SK-N-SH treated with all-trans-retinoic acid at 6 μM for 48 hours (cell line): Measurements from ENCODE around the gene RECQL5.

Experiments
- ATAC-seq: fragments of 200-7000 bp; cut with Tn5 transposase; 3 replicates; pipeline ENCODE4 v1.9.1; 2020; ENCODE audit warnings: mild to moderate bottlenecking, moderate library complexity
- ARNTL ChIP-seq: fragments of 450-650 bp; formaldehyde crosslinking; IDR thresholded peaks from 2 replicates; pipeline ENCODE4 v1.5.0; 2020; ENCODE audit warnings: low read depth, mild to moderate bottlenecking, moderate library complexity, borderline replicate concordance
- BACH2 ChIP-seq: fragments of 250-450 bp; sonication (Bioruptor Pico); IDR thresholded peaks from 2 replicates; pipeline ENCODE4 v1.9.0; 2021; ENCODE audit warnings: mild to moderate bottlenecking, borderline replicate concordance
- CREB5 ChIP-seq: fragments of 250-450 bp; sonication (Bioruptor Pico); IDR thresholded peaks from 2 replicates; pipeline ENCODE4 v1.5.1; 2020; ENCODE audit warnings: low read depth, mild to moderate bottlenecking, moderate library complexity
- CSDC2 ChIP-seq: fragments of 250-450 bp; sonication (Bioruptor Pico); IDR thresholded peaks from 2 replicates; pipeline ENCODE4 v1.5.0; 2020; ENCODE audit warnings: mild to moderate bottlenecking, moderate library complexity
- CSRNP3 ChIP-seq: fragments of 250-450 bp; sonication (Bioruptor Pico); IDR thresholded peaks from 2 replicates; pipeline ENCODE4 v1.5.1; 2021; ENCODE audit warnings: mild to moderate bottlenecking, moderate library complexity
- GLIS3 ChIP-seq: fragments of 250-450 bp; sonication (Bioruptor Pico); IDR thresholded peaks from 2 replicates; pipeline ENCODE4 v1.5.0; 2020; ENCODE audit warnings: mild to moderate bottlenecking, moderate library complexity
- ISL1 ChIP-seq: fragments of 250-450 bp; sonication (Bioruptor Pico); IDR thresholded peaks from 2 replicates; pipeline ENCODE4 v2.1.2; 2022; ENCODE audit warnings: mild to moderate bottlenecking, moderate library complexity
- OSR1 ChIP-seq: fragments of 250-450 bp; sonication (Bioruptor Pico); IDR thresholded peaks from 2 replicates; pipeline ENCODE4 v1.8.0; 2022; ENCODE audit warnings: moderate library complexity, mild to moderate bottlenecking, inconsistent platforms
- POU6F1 ChIP-seq: fragments of 250-450 bp; sonication (Bioruptor Pico); IDR thresholded peaks from 2 replicates; pipeline ENCODE4 v1.8.0; 2021; ENCODE audit warnings: low read depth, mild to moderate bottlenecking, moderate library complexity, borderline replicate concordance
- PPARA ChIP-seq: fragments of 250-450 bp; sonication (Bioruptor Pico); IDR thresholded peaks from 2 replicates; pipeline ENCODE4 v1.5.0; 2020; ENCODE audit warnings: mild to moderate bottlenecking, borderline replicate concordance
- RARB ChIP-seq: fragments of 250-450 bp; sonication (Bioruptor Pico); IDR thresholded peaks from 2 replicates; pipeline ENCODE4 v1.8.0; 2021; ENCODE audit warnings: mild to moderate bottlenecking, moderate library complexity
- SNAI2 ChIP-seq: fragments of 250-450 bp; sonication (Bioruptor Pico); IDR thresholded peaks from 2 replicates; pipeline ENCODE4 v1.5.0; 2020; ENCODE audit warnings: mild to moderate bottlenecking, moderate library complexity
- TCF4 ChIP-seq: fragments of 250-450 bp; sonication (Bioruptor Pico); IDR thresholded peaks from 2 replicates; pipeline ENCODE4 v1.8.0; 2021; ENCODE audit warnings: mild to moderate bottlenecking, moderate library complexity, borderline replicate concordance
- TOX ChIP-seq: fragments of 250-450 bp; sonication (Bioruptor Pico); IDR thresholded peaks from 2 replicates; pipeline ENCODE4 v1.8.0; 2021; ENCODE audit warnings: mild to moderate bottlenecking, moderate library complexity, borderline replicate concordance
- ZC3H10 ChIP-seq: fragments of 250-450 bp; sonication (Bioruptor Pico); IDR thresholded peaks from 2 replicates; pipeline ENCODE4 v1.5.1; 2021; ENCODE audit warnings: mild to moderate bottlenecking, moderate library complexity
- ZFP3 ChIP-seq: fragments of 250-450 bp; sonication (Bioruptor Pico); IDR thresholded peaks from 2 replicates; pipeline ENCODE4 v1.5.0; 2020; ENCODE audit warnings: mild to moderate bottlenecking, moderate library complexity
- ZFP30 ChIP-seq: fragments of 450-650 bp; formaldehyde crosslinking; IDR thresholded peaks from 2 replicates; pipeline ENCODE4 v1.5.0; 2022; ENCODE audit warnings: mild to moderate bottlenecking, moderate library complexity
- ZNF565 ChIP-seq: fragments of 450-650 bp; formaldehyde crosslinking; conservative IDR thresholded peaks from 2 replicates; pipeline ENCODE4 v1.5.0; 2020; ENCODE audit warnings: low read depth, mild to moderate bottlenecking, moderate library complexity
- ZNF70 ChIP-seq: fragments of 450-650 bp; formaldehyde crosslinking; IDR thresholded peaks from 2 replicates; pipeline ENCODE4 v1.5.0; 2020; ENCODE audit warnings: mild to moderate bottlenecking, moderate library complexity
- ZNF8 ChIP-seq: fragments of 450-650 bp; formaldehyde crosslinking; IDR thresholded peaks from 2 replicates; pipeline ENCODE4 v1.5.0; 2020; ENCODE audit warnings: mild to moderate bottlenecking, moderate library complexity
- TF ChIP-seq, protein P1 (sequence below): fragments of 250-450 bp; sonication (Bioruptor Pico); IDR thresholded peaks from 2 replicates; pipeline ENCODE4 v1.5.0; 2020; ENCODE audit warnings: mild to moderate bottlenecking, moderate library complexity
- TF ChIP-seq, protein P2 (sequence below): fragments of 250-450 bp; sonication (Bioruptor Pico); IDR thresholded peaks from 2 replicates; pipeline ENCODE4 v1.8.0; 2020; ENCODE audit warnings: mild to moderate bottlenecking, moderate library complexity, borderline replicate concordance

Gene RECQL5

GRCh38 chr17:75695141-75695829, 28.3 kb upstream of the RECQL5 start:
- ATAC-seq: no peak

DNA sequence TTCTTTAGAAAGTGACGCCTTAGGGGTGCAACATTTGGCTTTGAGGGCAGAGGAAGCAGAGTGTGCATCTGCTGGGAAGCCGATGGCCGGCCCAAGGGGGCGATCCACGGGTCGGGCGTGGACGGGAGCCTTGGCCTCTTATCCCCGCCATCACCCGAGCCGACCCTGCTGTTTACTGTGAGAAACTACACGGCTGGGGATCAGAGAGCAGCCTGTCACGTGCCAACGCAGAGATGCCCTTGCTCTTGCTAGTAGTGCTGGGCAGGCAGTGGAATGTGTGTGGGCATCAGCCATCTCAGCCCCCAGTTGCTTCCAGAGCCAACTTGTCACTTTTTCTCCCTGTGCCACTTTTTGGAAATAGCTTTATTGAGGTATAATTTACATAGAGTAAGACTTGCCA, 27.6 kb upstream of the RECQL5 start:
- no peak; the same call in 2 of the 3 replicates for ATAC-seq
- TF ChIP-seq ARNTL (CRISPR knock-in tag) (no peak), GLIS3 (0 out of 2 replicates have a peak, but pooled peaks have one; percentile 41), ISL1 (CRISPR knock-in tag) (peak; percentile 27; the same call in 1 of the 2 replicates)

More at GRCh38 chr17:75695141-75695829, 28.3 kb upstream of the RECQL5 start:
- TF ChIP-seq POU6F1: no peak
- TF ChIP-seq RARB (CRISPR knock-in tag): no peak
- no peak for TF ChIP-seq SNAI2
- TF ChIP-seq ISL1 (CRISPR knock-in tag): no peak
- no peak for TF ChIP-seq ZFP3
- TF ChIP-seq CSDC2 (CRISPR knock-in tag): no peak
- TF ChIP-seq BACH2 (CRISPR knock-in tag): no peak
- no peak for TF ChIP-seq GLIS3
- TF ChIP-seq, protein P1, sequence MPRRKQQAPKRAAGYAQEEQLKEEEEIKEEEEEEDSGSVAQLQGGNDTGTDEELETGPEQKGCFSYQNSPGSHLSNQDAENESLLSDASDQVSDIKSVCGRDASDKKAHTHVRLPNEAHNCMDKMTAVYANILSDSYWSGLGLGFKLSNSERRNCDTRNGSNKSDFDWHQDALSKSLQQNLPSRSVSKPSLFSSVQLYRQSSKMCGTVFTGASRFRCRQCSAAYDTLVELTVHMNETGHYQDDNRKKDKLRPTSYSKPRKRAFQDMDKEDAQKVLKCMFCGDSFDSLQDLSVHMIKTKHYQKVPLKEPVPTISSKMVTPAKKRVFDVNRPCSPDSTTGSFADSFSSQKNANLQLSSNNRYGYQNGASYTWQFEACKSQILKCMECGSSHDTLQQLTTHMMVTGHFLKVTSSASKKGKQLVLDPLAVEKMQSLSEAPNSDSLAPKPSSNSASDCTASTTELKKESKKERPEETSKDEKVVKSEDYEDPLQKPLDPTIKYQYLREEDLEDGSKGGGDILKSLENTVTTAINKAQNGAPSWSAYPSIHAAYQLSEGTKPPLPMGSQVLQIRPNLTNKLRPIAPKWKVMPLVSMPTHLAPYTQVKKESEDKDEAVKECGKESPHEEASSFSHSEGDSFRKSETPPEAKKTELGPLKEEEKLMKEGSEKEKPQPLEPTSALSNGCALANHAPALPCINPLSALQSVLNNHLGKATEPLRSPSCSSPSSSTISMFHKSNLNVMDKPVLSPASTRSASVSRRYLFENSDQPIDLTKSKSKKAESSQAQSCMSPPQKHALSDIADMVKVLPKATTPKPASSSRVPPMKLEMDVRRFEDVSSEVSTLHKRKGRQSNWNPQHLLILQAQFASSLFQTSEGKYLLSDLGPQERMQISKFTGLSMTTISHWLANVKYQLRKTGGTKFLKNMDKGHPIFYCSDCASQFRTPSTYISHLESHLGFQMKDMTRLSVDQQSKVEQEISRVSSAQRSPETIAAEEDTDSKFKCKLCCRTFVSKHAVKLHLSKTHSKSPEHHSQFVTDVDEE (CRISPR knock-in tag): no peak
- TF ChIP-seq ZNF565 (CRISPR knock-in tag): no peak
- TF ChIP-seq ARNTL (CRISPR knock-in tag): no peak
- no peak for TF ChIP-seq TOX (CRISPR knock-in tag)
- TF ChIP-seq PPARA (CRISPR knock-in tag): no peak
- TF ChIP-seq ZC3H10: no peak
- TF ChIP-seq CSRNP3: no peak
- TF ChIP-seq ZNF8 (CRISPR knock-in tag): no peak

DNA sequence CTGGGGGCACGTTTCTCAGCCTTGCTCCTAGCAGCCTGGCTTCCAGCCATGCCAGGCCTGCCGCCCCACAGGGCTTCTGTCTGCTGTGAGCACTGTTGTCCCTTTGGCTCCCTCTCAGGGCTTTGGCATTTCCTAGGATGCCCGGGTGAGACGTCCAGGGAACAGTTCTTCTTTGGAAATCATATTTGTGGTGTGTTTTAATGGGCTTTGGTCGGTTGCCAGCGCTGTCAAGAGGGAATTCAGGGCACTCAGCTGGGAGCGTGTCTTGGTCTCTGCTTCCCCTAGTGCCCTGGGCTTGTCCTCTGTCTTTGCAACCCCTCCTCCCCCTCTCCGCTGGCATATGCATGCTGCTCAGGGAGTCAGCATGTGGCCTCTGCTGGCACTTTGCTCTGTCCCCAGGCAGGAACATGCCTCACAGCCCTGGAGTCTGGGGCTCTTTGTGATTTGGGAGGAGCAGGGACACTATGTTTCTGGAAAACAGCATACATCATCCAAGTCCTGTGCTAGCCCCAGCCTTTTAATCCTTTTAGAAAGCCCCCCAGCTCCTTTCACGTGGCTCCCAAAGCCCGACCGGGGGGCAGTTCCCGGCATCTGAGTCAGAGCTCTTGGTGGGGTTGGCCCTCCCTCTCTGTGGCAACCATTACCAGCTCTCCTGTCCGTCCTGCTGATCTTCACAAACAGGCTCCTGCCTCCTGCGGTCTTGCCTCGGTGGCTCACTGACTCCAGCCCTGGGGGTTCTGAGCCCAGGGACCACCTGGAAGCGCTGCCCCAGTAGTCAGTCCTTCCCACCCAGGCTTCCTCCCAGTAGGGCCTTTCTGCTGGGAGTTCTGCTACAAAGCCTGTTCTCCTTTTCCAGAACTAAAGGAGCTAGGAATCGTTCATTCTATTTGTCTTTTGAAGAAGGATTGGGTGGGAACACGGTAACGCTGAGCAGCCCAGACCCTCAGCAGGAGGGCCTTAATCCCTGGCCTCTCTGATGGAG, 26.8 kb upstream of the RECQL5 start:
- ATAC-seq: peak; percentile 93
- TF ChIP-seq GLIS3 (no peak), CSDC2 (CRISPR knock-in tag) (peak; percentile 83; the same call in 1 of the 2 replicates), CREB5 (CRISPR knock-in tag) (no peak), ZNF8 (CRISPR knock-in tag) (no peak; the same call in 1 of the 2 replicates), BACH2 (CRISPR knock-in tag) (no peak), OSR1 (CRISPR knock-in tag) (peak; percentile 95), POU6F1 (0 out of 2 replicates have a peak, but pooled peaks have one; percentile 29), ZNF70 (CRISPR knock-in tag) (no peak), RARB (CRISPR knock-in tag) (0 out of 2 replicates have a peak, but pooled peaks have one; percentile 27), ZC3H10 (0 out of 2 replicates have a peak, but pooled peaks have one; percentile 9), TCF4 (CRISPR knock-in tag) (no peak), SNAI2 (peak; percentile 91), TOX (CRISPR knock-in tag) (0 out of 2 replicates have a peak, but pooled peaks have one; percentile 18), ZFP30 (CRISPR knock-in tag) (peak; percentile 23; the same call in 1 of the 2 replicates), PPARA (CRISPR knock-in tag) (no peak)
- TF ChIP-seq, protein P2, sequence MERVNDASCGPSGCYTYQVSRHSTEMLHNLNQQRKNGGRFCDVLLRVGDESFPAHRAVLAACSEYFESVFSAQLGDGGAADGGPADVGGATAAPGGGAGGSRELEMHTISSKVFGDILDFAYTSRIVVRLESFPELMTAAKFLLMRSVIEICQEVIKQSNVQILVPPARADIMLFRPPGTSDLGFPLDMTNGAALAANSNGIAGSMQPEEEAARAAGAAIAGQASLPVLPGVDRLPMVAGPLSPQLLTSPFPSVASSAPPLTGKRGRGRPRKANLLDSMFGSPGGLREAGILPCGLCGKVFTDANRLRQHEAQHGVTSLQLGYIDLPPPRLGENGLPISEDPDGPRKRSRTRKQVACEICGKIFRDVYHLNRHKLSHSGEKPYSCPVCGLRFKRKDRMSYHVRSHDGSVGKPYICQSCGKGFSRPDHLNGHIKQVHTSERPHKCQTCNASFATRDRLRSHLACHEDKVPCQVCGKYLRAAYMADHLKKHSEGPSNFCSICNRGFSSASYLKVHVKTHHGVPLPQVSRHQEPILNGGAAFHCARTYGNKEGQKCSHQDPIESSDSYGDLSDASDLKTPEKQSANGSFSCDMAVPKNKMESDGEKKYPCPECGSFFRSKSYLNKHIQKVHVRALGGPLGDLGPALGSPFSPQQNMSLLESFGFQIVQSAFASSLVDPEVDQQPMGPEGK: peak; percentile 98
